HepG2 (cell line): ENCODE results near the gene HYLS1. TPM values are rescaled to one million over a fixed set of nuclear protein-coding genes. Genes with fewer than 3 reads are reported as not detected.

Experiments
- FOXK1 ChIP-seq: sonication (generic); formaldehyde crosslinking; IDR thresholded peaks from 2 replicates; pipeline ENCODE4 v1.4.0; 2020; ENCODE audit warnings: low read depth, missing genetic modification reagents, borderline replicate concordance
- GATA4 ChIP-seq: sonication (generic); IDR thresholded peaks from 2 replicates; pipeline ENCODE4 v1.6.1; 2016; ENCODE audit warnings: antibody characterized with exemption, low read depth, borderline replicate concordance
- HMGXB3 ChIP-seq: sonication (generic); formaldehyde crosslinking; IDR thresholded peaks from 2 replicates; pipeline ENCODE4 v1.4.0; 2020; ENCODE audit warnings: missing genetic modification reagents, borderline replicate concordance
- NCOA1 ChIP-seq: sonication (generic); formaldehyde crosslinking; IDR thresholded peaks from 2 replicates; pipeline ENCODE4 v1.9.0; 2021; ENCODE audit warnings: missing genetic modification reagents
- REXO4 ChIP-seq: sonication (generic); formaldehyde crosslinking; IDR thresholded peaks from 2 replicates; pipeline ENCODE4 v1.8.0; 2022; ENCODE audit warnings: missing genetic modification reagents, mild to moderate bottlenecking, borderline replicate concordance
- SYNCRIP ChIP-seq: fragments of 200-400 bp; formaldehyde crosslinking; IDR thresholded peaks from 2 replicates; pipeline ENCODE4 v1.6.1; 2018; ENCODE audit warnings: mild to moderate bottlenecking, low read depth, low read length; ENCODE audit not compliant: insufficient read depth
- ZBTB25 ChIP-seq: IDR thresholded peaks from 2 replicates; pipeline ENCODE4 v1.6.1; 2018; ENCODE audit warnings: missing genetic modification reagents
- ZNF142 ChIP-seq: sonication (generic); formaldehyde crosslinking; IDR thresholded peaks from 2 replicates; pipeline ENCODE4 v1.4.0; 2020; ENCODE audit warnings: missing genetic modification reagents
- ZNF496 ChIP-seq: sonication (generic); formaldehyde crosslinking; IDR thresholded peaks from 2 replicates; pipeline ENCODE4 v1.8.1; 2023; ENCODE audit warnings: mild to moderate bottlenecking, moderate library complexity, missing genetic modification reagents; ENCODE audit not compliant: insufficient replicate concordance
- ZNF574 ChIP-seq: sonication (generic); formaldehyde crosslinking; IDR thresholded peaks from 2 replicates; pipeline ENCODE4 v1.4.0; 2020; ENCODE audit warnings: missing genetic modification reagents
- polyA plus RNA-seq, 8 experiments: library from polyadenylated mRNA; depleted of rRNA in 3 of 8; stranded (reverse) in 7 of 8; unstranded in 1 of 8; fragments of >200 nt; fragmentation: Illumina TruSeq in 4 of 8; extraction: Trizol in 4 of 8; gene quantifications; 2 replicates each; pipeline versions ENCODE4 v1.2.1 to v1.2.3, GENCODE V29; 2011 to 2016; ENCODE audit warnings: low read depth in 4 of 8, missing spikeins in 1 of 8, mixed read lengths in 1 of 8; ENCODE audit not compliant: insufficient read depth in 1 of 8
- total RNA-seq, 5 experiments: library from RNA; depleted of rRNA; stranded (reverse); fragments of >200 nt; fragmentation: Illumina TruSeq; extraction: Trizol; gene quantifications; 2 replicates each; pipeline ENCODE4 v1.2.3, GENCODE V29; 2016; ENCODE audit warnings: low read depth in 1 of 5

Gene HYLS1
- total and polyA plus RNA-seq, 2 of the 13 experiments (the other 11 are each of a cell fraction or from before 2014, with no cell fraction given) = 1.3 to 3.8 TPM

- TF ChIP-seq REXO4 (CRISPR knock-in tag) (no peak), SYNCRIP (no peak), GATA4 (no peak), NCOA1 (peak; percentile 49; the same call in 1 of the 2 replicates), HMGXB3 (CRISPR knock-in tag) (peak; percentile 55; the same call in 1 of the 2 replicates), ZBTB25 (CRISPR knock-in tag) (no peak; the same call in 1 of the 2 replicates), FOXK1 (0 out of 2 replicates have a peak, but pooled peaks have one; percentile 46), ZNF574 (peak; percentile 87), ZNF496 (no peak), ZNF142 (CRISPR knock-in tag) (peak; percentile 97)
Observed at GRCh38 chr11:125902927-125903710, 15.7 kb downstream of the HYLS1 start, which contains the start of gene PUS3 (continued).
